ENCODE data around the gene ITGB1. TPM values are rescaled to one million over a fixed set of nuclear protein-coding genes. Genes with fewer than 3 reads are reported as not detected.

ITGB1 gene
- total and polyA plus RNA-seq, 9 of the 15 experiments (the other 6 are each of a cell fraction or from before 2014, with no cell fraction given) = 40.2 to 194 (median 155) TPM

- TF ChIP-seq ZBTB40 (IDR thresholded peaks at IDR 0.05) (no peak), ZBTB40 (CRISPR knock-in tag; IDR thresholded peaks at IDR 0.05) (no peak), IRF1 (CRISPR knock-in tag; IDR thresholded peaks at IDR 0.05; ENCODE audit: borderline replicate concordance) (no peak), POLR3A (IDR thresholded peaks at IDR 0.05; ENCODE audit: borderline replicate concordance, extremely low read depth, insufficient read depth, insufficient read length) (no peak), POLR3G (IDR thresholded peaks at IDR 0.05; ENCODE audit: extremely low read depth, insufficient read length, insufficient replicate concordance) (no peak), RCOR1 (IDR thresholded peaks at IDR 0.05; ENCODE audit: borderline replicate concordance in 1 of 2, low read depth in 2 of 2, low read length in 2 of 2) (no peak), ZBTB26 (CRISPR knock-in tag; IDR thresholded peaks at IDR 0.05) (no peak), TSC22D4 (tag; IDR thresholded peaks at IDR 0.05) (no peak), CTCF (IDR thresholded peaks at IDR 0.05 in 2 of 3, conservative IDR thresholded peaks at IDR 0.05 in 1 of 3; ENCODE audit: insufficient read depth in 2 of 3, low read depth in 1 of 3, low read length in 3 of 3) (no peak), KDM2B (CRISPR knock-in tag; IDR thresholded peaks at IDR 0.05) (no peak), TGIF2 (CRISPR knock-in tag; IDR thresholded peaks at IDR 0.05) (no peak), PHTF2 (CRISPR knock-in tag; IDR thresholded peaks at IDR 0.05) (no peak), ESRRB (CRISPR knock-in tag; IDR thresholded peaks at IDR 0.05; ENCODE audit: borderline replicate concordance) (no peak), HNRNPLL (IDR thresholded peaks at IDR 0.05; ENCODE audit: low read depth, low read length, poor library complexity, severe bottlenecking) (no peak), NFATC3 (IDR thresholded peaks at IDR 0.05) (no peak), ZFX (CRISPR knock-in tag; IDR thresholded peaks at IDR 0.05) (no peak)
Observed at GRCh38 chr10:32960022-32960421, 2.0 kb upstream of the ITGB1 start (continued).
